DOHH2 (cell line): ENCODE data around the gene KRTAP5-5.
"Not testable (repeated sequence)": the region's sequence is repeated elsewhere in the genome, so short reads cannot be mapped to it uniquely, and the experiment has no call there.

Experiments used
- H3F3A ChIP-seq: fragments of 200-600 bp; sonication (generic), shearing (Covaris generic); 2 replicates; pipeline ENCODE4 v1.6.0; 2016; ENCODE audit warnings: antibody characterized with exemption, mild to moderate bottlenecking; ENCODE audit not compliant: control insufficient read depth, insufficient read depth
- H3K27ac ChIP-seq: fragments of 200-600 bp; sonication (generic); 2 replicates; pipeline ENCODE4 v1.5.1; 2014; ENCODE audit warnings: low read depth, mild to moderate bottlenecking, low read length, moderate library complexity
- H3K27me3 ChIP-seq: fragments of 200-600 bp; sonication (generic); 2 replicates; pipeline ENCODE4 v1.6.1; 2014; ENCODE audit warnings: mild to moderate bottlenecking, low read length, mixed read lengths; ENCODE audit not compliant: control insufficient read depth
- H3K36me3 ChIP-seq: fragments of 200-600 bp; sonication (generic); 2 replicates; pipeline ENCODE4 v1.6.1; 2014; ENCODE audit warnings: mild to moderate bottlenecking, low read length, moderate library complexity, mixed read lengths; ENCODE audit not compliant: control insufficient read depth
- H3K4me1 ChIP-seq: fragments of 200-600 bp; sonication (generic); 2 replicates; pipeline ENCODE4 v1.6.1; 2014; ENCODE audit warnings: mild to moderate bottlenecking, low read length, mixed read lengths; ENCODE audit not compliant: control insufficient read depth
- H3K4me2 ChIP-seq: fragments of 200-600 bp; sonication (generic); 2 replicates; pipeline ENCODE4 v1.6.0; 2014; ENCODE audit warnings: mild to moderate bottlenecking, low read length, moderate library complexity
- H3K4me3 ChIP-seq: fragments of 200-600 bp; sonication (generic); 2 replicates; pipeline ENCODE4 v1.5.1; 2014; ENCODE audit warnings: mild to moderate bottlenecking, low read length, mixed read lengths
- H3K79me2 ChIP-seq: fragments of 200-600 bp; sonication (generic); 2 replicates; pipeline ENCODE4 v1.6.1; 2014; ENCODE audit warnings: mild to moderate bottlenecking, low read length, mixed read lengths; ENCODE audit not compliant: control insufficient read depth
- H3K9me2 ChIP-seq: fragments of 200-600 bp; sonication (generic); replicated peaks from 2 replicates; pipeline ENCODE4 v1.6.1; 2014; ENCODE audit warnings: mild to moderate bottlenecking, low read length, mixed read lengths; ENCODE audit not compliant: control insufficient read depth
- H3K9me3 ChIP-seq: fragments of 200-600 bp; sonication (generic); 2 replicates; pipeline ENCODE4 v1.6.1; 2014; ENCODE audit warnings: antibody characterized with exemption, low read length, mixed read lengths; ENCODE audit not compliant: control insufficient read depth, insufficient read depth
- H4K20me1 ChIP-seq: fragments of 200-600 bp; sonication (generic); 2 replicates; pipeline ENCODE4 v1.6.0; 2014; ENCODE audit warnings: low read depth, mild to moderate bottlenecking, antibody characterized with exemption, low read length, moderate library complexity; ENCODE audit not compliant: control insufficient read depth, insufficient read depth
- CTCF ChIP-seq: fragments of 200-600 bp; sonication (generic); IDR thresholded peaks from one replicate; pipeline ENCODE4 v1.5.1; 2014; ENCODE audit warnings: antibody characterized with exemption, mild to moderate bottlenecking, low read depth, low read length; ENCODE audit not compliant: poor library complexity, severe bottlenecking
- EZH2phosphoT487 ChIP-seq: fragments of 200-600 bp; sonication (generic); IDR thresholded peaks from 2 replicates; pipeline ENCODE4 v1.6.1; 2017; ENCODE audit warnings: borderline replicate concordance, mild to moderate bottlenecking, antibody characterized with exemption, low read length, moderate library complexity, mixed read lengths

KRTAP5-5 gene

GRCh38 chr11:1629326-1630185 lies at the start of gene KRTAP5-5:
TSS of gene KRTAP5-5 (plus strand) at chr11:1629775. CDS start at chr11:1629841, 66 bp downstream.
- H3K79me2 ChIP-seq, result no peaks in the 10 kb centered on the region
- no peaks in the 10 kb centered on the region for H3K36me3 ChIP-seq
- no peak within 1 kb of the TSS for H3K4me2 ChIP-seq
- H4K20me1 ChIP-seq, result no peaks in the 10 kb centered on the region; the same call in 1 of the 2 replicates
- H3F3A ChIP-seq, result no peaks in the 10 kb centered on the region
- H3K4me3 ChIP-seq, result no peak within 1 kb of the TSS
- H3K27ac ChIP-seq, result no peak within 1 kb of the TSS
- H3K9me2 ChIP-seq, result no peaks in the 10 kb centered on the region
- TF ChIP-seq EZH2phosphoT487 (no peak), CTCF (no peak)
- H3K27me3 ChIP-seq, result peaks cover 5% of the 10 kb centered on the region; the same call in 1 of the 2 replicates
- no peaks in the 10 kb centered on the region for H3K4me1 ChIP-seq
- H3K9me3 ChIP-seq, result no peaks in the 10 kb centered on the region

- H3K9me2 ChIP-seq, result no peaks in the 10 kb centered on the region
- no peak overlapping the region for H3K4me2 ChIP-seq
- no peaks in the 10 kb centered on the region for H3F3A ChIP-seq
- H3K9me3 ChIP-seq, result no peaks in the 10 kb centered on the region
- H3K27ac ChIP-seq, result no peak overlapping the region
- no peaks in the 10 kb centered on the region for H4K20me1 ChIP-seq
- H3K79me2 ChIP-seq, result no peaks in the 10 kb centered on the region
- peaks cover 7% of the 10 kb centered on the region; the same call in 1 of the 2 replicates for H3K27me3 ChIP-seq
- no peaks in the 10 kb centered on the region for H3K36me3 ChIP-seq
- H3K4me3 ChIP-seq, result no peak overlapping the region
- no peak for TF ChIP-seq CTCF
- no peak for TF ChIP-seq EZH2phosphoT487
- no peaks in the 10 kb centered on the region for H3K4me1 ChIP-seq
These were observed 47.6 kb upstream of the KRTAP5-5 start for GRCh38 chr11:1581976-1582375.

GRCh38 chr11:1582909-1583308 lies 46.7 kb upstream of the KRTAP5-5 start:
- H3K4me1 ChIP-seq, H4K20me1 ChIP-seq, H3K4me3 ChIP-seq, H3K9me3 ChIP-seq, H3K9me2 ChIP-seq, H3F3A ChIP-seq, H3K36me3 ChIP-seq, H3K27me3 ChIP-seq, H3K79me2 ChIP-seq, H3K27ac ChIP-seq, H3K4me2 ChIP-seq: not testable (repeated sequence)

- not testable (repeated sequence) for H3K27me3 ChIP-seq, H3F3A ChIP-seq
These were observed 44.8 kb upstream of the KRTAP5-5 start, which contains the start of gene KRTAP5-1 for GRCh38 chr11:1584661-1585370. TSS of gene KRTAP5-1 (minus strand) at chr11:1585283. CDS start at chr11:1585249, 34 bp downstream.

More at GRCh38 chr11:1584661-1585370, 44.8 kb upstream of the KRTAP5-5 start, which contains the start of gene KRTAP5-1:
- not testable (repeated sequence) for H3K4me2 ChIP-seq, H3K9me2 ChIP-seq, H3K27ac ChIP-seq, H3K79me2 ChIP-seq, H3K4me3 ChIP-seq, H4K20me1 ChIP-seq, H3K36me3 ChIP-seq
- Histone ChIP-seq H3K4me1 (peaks cover 14% of the 10 kb centered on the region), H3K9me3 (peaks cover 10% of the 10 kb centered on the region)
